Inflammatory macrophage (primary cell): Measurements from ENCODE around the gene CACNA1C.
A peak's percentile ranks its signal among the peaks of the same experiment; 100 is the strongest.

Experiments used
- DNase-seq, 2 donors: peaks; one replicate each; pipeline ENCODE4 v3.0.0-alpha.2; 2020 to 2022

CACNA1C gene

GRCh38 chr12:2325519-2325918 is 272.7 kb downstream of the CACNA1C start:
- no peak for DNase-seq

DNA sequence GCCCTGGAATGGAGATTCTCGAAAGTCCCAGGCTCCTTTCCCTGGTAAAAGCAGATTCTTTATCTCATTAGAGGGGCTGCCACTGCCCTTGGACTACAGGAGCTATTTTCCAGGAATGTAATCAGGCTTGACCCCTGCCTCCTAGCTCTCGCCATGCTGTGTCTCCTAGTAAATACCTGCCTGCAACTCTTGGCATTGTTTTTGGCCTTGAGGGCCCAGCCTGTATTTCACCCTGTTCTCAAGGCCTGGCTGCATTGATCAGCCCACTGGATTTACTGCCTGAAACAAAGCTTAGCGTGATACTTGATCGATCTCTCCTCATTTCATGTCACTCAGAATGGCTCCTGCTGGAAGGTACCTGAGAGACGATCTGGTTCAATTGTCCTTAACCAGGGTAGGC is 273.7 kb downstream of the CACNA1C start:
- no peak for DNase-seq

- DNase-seq = peak; percentile 78 to 81
Measured at GRCh38 chr12:2328661-2329060, 275.9 kb downstream of the CACNA1C start.

DNA sequence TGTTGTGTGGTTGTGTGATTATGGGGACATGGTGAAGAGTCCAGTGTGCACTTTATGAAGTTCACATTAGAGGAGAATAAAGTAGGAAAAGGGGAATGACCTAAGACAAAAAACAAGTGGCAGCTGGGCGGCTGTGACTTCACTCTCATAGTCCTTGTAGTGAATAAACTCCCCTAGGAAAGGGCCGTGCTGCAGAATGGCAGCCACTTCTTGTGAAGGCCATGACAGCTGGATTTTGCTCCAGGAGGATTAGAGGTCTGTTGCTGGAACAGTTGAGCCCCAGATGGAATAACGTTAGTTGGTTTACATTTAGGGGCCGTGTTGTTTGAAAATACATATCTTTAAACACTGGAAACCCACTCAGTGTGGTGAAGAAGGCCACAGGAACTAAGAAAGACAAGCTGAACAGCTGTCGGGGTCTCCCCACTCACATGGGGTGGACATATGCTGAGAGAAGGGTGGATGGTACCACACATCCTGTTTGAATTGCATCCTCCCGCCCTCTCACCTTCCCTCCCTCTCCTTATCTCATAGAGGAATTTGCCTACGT is 276.9 kb downstream of the CACNA1C start:
- DNase-seq = no peak

- DNase-seq = no peak
Measured at GRCh38 chr12:2332236-2332635, 279.4 kb downstream of the CACNA1C start.

GRCh38 chr12:2332947-2333346 is 280.2 kb downstream of the CACNA1C start:
- DNase-seq = no peak

- peak; percentile 41 to 54 for DNase-seq
Measured at GRCh38 chr12:2333491-2334195, 280.9 kb downstream of the CACNA1C start.

GRCh38 chr12:2334271-2334670 is 281.5 kb downstream of the CACNA1C start:
- DNase-seq = no peak

DNA sequence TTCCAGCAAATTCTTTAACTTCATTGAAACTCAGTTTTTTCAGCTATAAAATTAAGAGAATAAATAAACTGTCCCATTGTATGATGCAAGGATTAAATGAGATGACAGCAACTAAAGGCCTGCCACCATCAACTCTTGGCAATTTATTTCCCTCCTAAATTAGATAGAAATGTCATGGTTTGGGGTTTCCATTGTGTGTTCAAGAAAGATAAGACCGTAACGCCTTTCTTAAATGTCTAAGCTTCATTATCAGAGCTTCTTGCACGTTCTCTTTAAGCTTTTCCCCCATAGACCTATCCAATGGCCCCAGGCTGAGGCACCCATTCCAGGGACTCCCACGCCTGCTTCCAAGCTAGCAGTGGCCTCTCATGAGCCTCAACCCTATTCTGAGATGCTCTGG is 281.9 kb downstream of the CACNA1C start:
- no peak for DNase-seq

DNA sequence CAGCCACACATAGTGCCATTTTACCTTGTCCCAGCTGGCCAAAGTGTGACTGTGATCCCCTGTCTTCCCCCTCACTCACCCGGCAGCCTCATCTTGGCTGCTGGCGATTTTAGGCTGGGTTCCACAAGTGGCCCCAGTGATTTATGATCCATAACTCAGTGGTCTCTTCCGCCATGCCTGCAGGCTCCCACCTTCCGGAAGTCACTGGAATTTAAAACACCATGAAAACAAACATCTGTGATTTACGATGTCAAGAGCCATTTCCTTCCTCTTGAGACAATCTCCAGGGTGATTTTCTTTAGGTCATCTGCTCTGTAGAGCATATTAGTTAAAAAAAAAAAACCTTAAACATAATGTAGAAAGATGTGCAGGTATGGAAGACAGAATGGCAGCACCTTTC is 282.3 kb downstream of the CACNA1C start:
- no peak for DNase-seq

DNA sequence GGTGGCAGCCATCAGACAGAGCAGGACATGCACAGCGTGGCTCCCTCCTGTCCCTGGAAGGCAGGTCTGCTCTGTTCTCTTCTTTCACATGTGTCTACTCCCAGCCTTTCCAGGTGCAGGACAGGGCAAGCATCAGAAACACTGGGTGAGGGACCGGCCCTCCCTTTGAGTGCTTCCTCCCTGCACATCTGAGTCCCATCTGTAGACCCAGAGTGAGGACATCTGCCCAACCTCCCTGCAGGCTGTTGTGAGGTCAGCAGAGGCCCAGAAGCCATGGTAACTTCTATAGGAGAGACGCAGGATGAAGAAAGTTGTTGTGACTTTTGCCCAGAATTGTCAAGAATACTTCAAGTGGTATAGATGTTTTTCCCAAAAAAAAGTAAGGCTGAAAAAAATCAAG is 282.7 kb downstream of the CACNA1C start:
- DNase-seq = no peak

- DNase-seq = no peak
Measured at GRCh38 chr12:2335916-2336315, 283.1 kb downstream of the CACNA1C start.

GRCh38 chr12:2336409-2336829 is 283.6 kb downstream of the CACNA1C start:
- peak; percentile 70 to 75 for DNase-seq

GRCh38 chr12:2337031-2338010 is 284.5 kb downstream of the CACNA1C start:
- no peak for DNase-seq

GRCh38 chr12:2338381-2338780 is 285.6 kb downstream of the CACNA1C start:
- DNase-seq = no peak

DNA sequence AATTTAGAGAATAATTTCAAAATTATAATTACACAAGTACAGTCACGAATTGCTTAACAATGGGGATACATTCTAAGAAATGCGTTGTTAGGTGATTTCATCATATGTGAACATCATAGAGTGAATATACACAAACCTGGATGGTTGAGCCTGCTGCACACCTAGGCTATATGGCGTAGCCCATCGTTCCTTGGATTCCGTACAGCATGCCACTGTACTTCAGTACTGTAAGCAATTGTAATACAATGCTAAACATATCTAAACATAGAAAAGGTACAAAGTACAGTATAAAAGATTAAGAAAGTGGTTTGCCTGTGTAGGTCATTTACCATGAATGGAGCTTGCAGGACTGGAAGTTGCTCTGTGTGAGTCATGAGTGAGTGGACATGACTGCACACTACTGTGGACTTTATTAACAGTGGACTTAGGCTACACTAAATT is 286.2 kb downstream of the CACNA1C start:
- DNase-seq = peak; percentile 71 to 84

GRCh38 chr12:2341051-2341751 is 288.4 kb downstream of the CACNA1C start:
- no peak for DNase-seq

- peak; percentile 84 to 96 for DNase-seq
Measured at GRCh38 chr12:2341871-2342270, 289.1 kb downstream of the CACNA1C start.

- DNase-seq = no peak
Measured at GRCh38 chr12:2343681-2344080, 290.9 kb downstream of the CACNA1C start.

DNA sequence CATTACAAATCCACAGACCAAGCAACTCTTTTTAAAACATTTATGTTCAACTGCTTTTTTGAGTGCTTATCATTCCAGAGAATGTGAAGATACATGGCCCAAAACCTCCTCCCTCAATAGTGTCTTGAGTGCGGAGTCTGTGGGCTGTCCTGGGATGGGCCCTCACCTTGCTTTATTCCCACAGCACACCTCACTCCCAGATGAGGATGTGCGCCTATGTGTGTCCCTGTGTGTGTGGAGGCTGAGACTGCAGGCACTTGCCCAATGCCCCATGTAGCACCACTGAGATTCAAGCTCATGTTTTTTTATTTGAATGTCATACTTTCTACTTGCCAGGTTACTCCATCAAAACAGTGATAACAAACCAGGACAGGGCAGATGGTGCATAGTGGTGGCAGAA is 291.7 kb downstream of the CACNA1C start:
- no peak for DNase-seq

- DNase-seq = peak; percentile 29 to 61
Measured at GRCh38 chr12:2344885-2345284, 292.1 kb downstream of the CACNA1C start.

GRCh38 chr12:2345902-2346301 is 293.1 kb downstream of the CACNA1C start:
- no peak for DNase-seq

DNA sequence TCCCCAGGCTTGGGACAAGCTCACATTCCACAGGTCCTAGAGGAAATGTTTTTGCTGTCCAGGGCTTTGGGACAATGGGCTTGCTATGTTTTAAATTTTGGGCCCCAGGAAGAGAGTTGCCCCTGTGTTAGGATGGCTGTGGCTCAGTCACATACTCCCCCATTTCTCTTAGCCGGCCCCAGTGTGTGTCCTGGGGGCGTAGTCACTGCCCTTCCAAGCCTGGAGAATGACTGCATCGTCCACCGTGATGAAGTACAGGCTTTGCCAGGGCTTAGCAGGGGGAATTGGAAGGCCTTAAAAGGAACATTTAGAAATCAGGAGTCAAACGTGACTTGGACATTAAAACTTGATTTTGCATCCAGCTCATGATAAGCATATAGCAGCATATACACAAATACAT is 293.6 kb downstream of the CACNA1C start:
- DNase-seq = no peak
